GM12878 (cell line): ENCODE data around the gene OTUD6A. TPM values are rescaled to one million over a fixed set of nuclear protein-coding genes. Genes with fewer than 3 reads are reported as not detected.

Experiments
- ATAC-seq: fragments of 200-7000 bp; cut with Tn5 transposase; 3 replicates; pipeline ENCODE4 v1.9.1; 2020; ENCODE audit warnings: mild to moderate bottlenecking, moderate library complexity
- BruUV-seq: library from RNA; stranded (reverse); fragments of 400-500 nt; replicated peaks from 2 replicates; lab custom pipeline; 2021; lab: Mats Ljungman, UMichigan
- CTCF ChIA-PET: fragments of 300-600 bp; sonication (Branson Sonifier 250); formaldehyde crosslinking; extraction: SDS; loops from one replicate; lab custom pipeline; 2021; ENCODE audit warnings: inconsistent platforms; lab: Yijun Ruan, JAX
- POLR2A ChIA-PET: fragments of 350-600 bp; formaldehyde crosslinking; extraction: SDS; loops from one replicate; lab custom pipeline; 2021; ENCODE audit warnings: inconsistent platforms; lab: Charles Lee
- RAD21 ChIA-PET: fragments of 300-600 bp; sonication (Branson Sonifier 250); formaldehyde crosslinking; loops from one replicate; lab custom pipeline; 2023; ENCODE audit warnings: antibody characterized with exemption; ENCODE audit not compliant: unreplicated experiment; lab: Charles Lee
- SMC1A ChIA-PET: fragments of 300-600 bp; sonication (Branson Sonifier 250); formaldehyde crosslinking; loops from one replicate; lab custom pipeline; 2023; ENCODE audit not compliant: unreplicated experiment, uncharacterized antibody; lab: Charles Lee
- DNase-seq: peaks from one replicate; pipeline ENCODE4 v3.0.0-alpha.2; 2011; ENCODE audit warnings: low read depth, low spot score
- FAIRE-seq: peaks from 3 replicates; lab custom pipeline; 2011; peaks lifted over from hg19 to GRCh38; lab: Jason Lieb, UNC
- H2AFZ ChIP-seq: 2 replicates; pipeline ENCODE4 v1.6.0; 2011; ENCODE audit warnings: low read depth, low read length, control low read depth; ENCODE audit not compliant: control insufficient read depth
- H3K27ac ChIP-seq: 2 replicates; pipeline ENCODE4 v1.5.1; 2011; ENCODE audit warnings: control low read depth; ENCODE audit not compliant: control insufficient read depth, insufficient read depth
- H3K27me3 ChIP-seq, 2 experiments: replicated peaks in 1 of 2; 2 replicates each; pipeline versions ENCODE4 v1.6.0 to v1.6.1; 2011; ENCODE audit warnings: low read length in 1 of 2; ENCODE audit not compliant: control insufficient read depth in 2 of 2, insufficient read depth in 2 of 2
- H3K36me3 ChIP-seq, 2 experiments: 2 replicates each; pipeline ENCODE4 v1.5.1; 2011; ENCODE audit warnings: low read length in 1 of 2; ENCODE audit not compliant: control insufficient read depth in 2 of 2, insufficient read depth in 2 of 2
- H3K4me1 ChIP-seq: 2 replicates; pipeline ENCODE4 v1.6.1; 2011; ENCODE audit warnings: mild to moderate bottlenecking, low read length, moderate library complexity, mixed read lengths; ENCODE audit not compliant: control insufficient read depth, insufficient read depth
- H3K4me2 ChIP-seq: 2 replicates; pipeline ENCODE4 v1.6.0; 2011; ENCODE audit warnings: control low read depth; ENCODE audit not compliant: control insufficient read depth, insufficient read depth
- H3K4me3 ChIP-seq: fragments of 200-600 bp; sonication (generic); 2 replicates; pipeline ENCODE4 v1.5.1; 2016
- H3K79me2 ChIP-seq: 2 replicates; pipeline ENCODE4 v1.6.0; 2011; ENCODE audit warnings: low read length; ENCODE audit not compliant: control insufficient read depth, insufficient read depth
- H3K9ac ChIP-seq: 2 replicates; pipeline ENCODE4 v1.8.0; 2011; ENCODE audit warnings: low read length, control low read depth, mixed read lengths; ENCODE audit not compliant: control insufficient read depth, insufficient read depth
- H3K9me3 ChIP-seq: replicated peaks from 3 replicates; pipeline ENCODE4 v1.5.1; 2011; ENCODE audit warnings: mild to moderate bottlenecking, low read length; ENCODE audit not compliant: control insufficient read depth, insufficient read depth
- H4K20me1 ChIP-seq: 2 replicates; pipeline ENCODE4 v1.6.0; 2011; ENCODE audit not compliant: control insufficient read depth, insufficient read depth
- ATF7 ChIP-seq: fragments of 450-650 bp; IDR thresholded peaks from 2 replicates; pipeline ENCODE4 v1.6.1; 2016; ENCODE audit warnings: low read depth, mild to moderate bottlenecking
- BCLAF1 ChIP-seq: fragments of 450-650 bp; IDR thresholded peaks from 2 replicates; pipeline ENCODE4 v1.6.1; 2017; ENCODE audit warnings: antibody characterized with exemption, mild to moderate bottlenecking, moderate library complexity
- E2F4 ChIP-seq: IDR thresholded peaks from 2 replicates; pipeline ENCODE4 v1.6.1; 2012; ENCODE audit warnings: low read depth, low read length, improper control_type of control experiment
- EP300 ChIP-seq, 2 experiments: fragments of 150-350 bp in 1 of 2; IDR thresholded peaks; 2 replicates each; pipeline ENCODE4 v1.6.1; 2011 to 2012; ENCODE audit warnings: low read depth in 2 of 2, low read length in 2 of 2, borderline replicate concordance in 1 of 2, improper control_type of control experiment in 1 of 2, inconsistent platforms in 1 of 2; ENCODE audit not compliant: control insufficient read depth in 1 of 2
- SMAD5 ChIP-seq: IDR thresholded peaks from 2 replicates; pipeline ENCODE4 v1.6.1; 2016; ENCODE audit warnings: antibody characterized with exemption, low read depth
- TCF7 ChIP-seq: IDR thresholded peaks from 2 replicates; pipeline ENCODE4 v1.6.1; 2014; ENCODE audit warnings: antibody characterized with exemption, borderline replicate concordance
- ZBED1 ChIP-seq: IDR thresholded peaks from 2 replicates; pipeline ENCODE4 v1.6.1; 2016; ENCODE audit warnings: borderline replicate concordance
- in situ Hi-C: fragments of 300-500 bp; cut with MboI; formaldehyde crosslinking; loops from 9 replicates; pipeline ENCODE4 v1.14.3; 2018; ENCODE audit warnings: mixed read lengths
- intact Hi-C: fragments of 100-400 bp; cut with micrococcal nuclease; formaldehyde crosslinking; loops from one replicate; pipeline ENCODE4 v1.14.2; 2022; ENCODE audit not compliant: unreplicated experiment
- polyA plus RNA-seq, 11 experiments: library from polyadenylated mRNA; depleted of rRNA in 4 of 11; unstranded in 6 of 11; stranded (reverse) in 5 of 11; fragments of >200 nt; fragmentation: Nextera tagmentation in 4 of 11; fragmentation: Illumina TruSeq in 1 of 11; extraction: Ambion mirVana in 4 of 11; extraction: Trizol in 1 of 11; gene quantifications; 1 replicate in 1 of 11; 2 replicates in 10 of 11; pipeline versions ENCODE4 v1.2.1 to v1.2.3, GENCODE V29; 2011 to 2016; ENCODE audit warnings: inconsistent platforms in 2 of 11, missing spikeins in 2 of 11, low read depth in 1 of 11
- total RNA-seq, 4 experiments: library from RNA; depleted of rRNA in 3 of 4; stranded (reverse); fragments of >200 nt in 3 of 4; fragmentation: Illumina TruSeq in 1 of 4; extraction: Trizol in 1 of 4; gene quantifications; 2 replicates each; pipeline versions ENCODE4 v1.2.1 to v1.2.3, GENCODE V29; 2013 to 2021
- TF ChIP-seq, protein P1 (sequence below): fragments of 450-650 bp; IDR thresholded peaks from 2 replicates; pipeline ENCODE4 v1.6.1; 2017; ENCODE audit warnings: mild to moderate bottlenecking, moderate library complexity

Gene OTUD6A
- total and polyA plus RNA-seq, 10 of the 15 experiments (the other 5 are each of a cell fraction or from before 2014, with no cell fraction given) = not detected

DNA sequence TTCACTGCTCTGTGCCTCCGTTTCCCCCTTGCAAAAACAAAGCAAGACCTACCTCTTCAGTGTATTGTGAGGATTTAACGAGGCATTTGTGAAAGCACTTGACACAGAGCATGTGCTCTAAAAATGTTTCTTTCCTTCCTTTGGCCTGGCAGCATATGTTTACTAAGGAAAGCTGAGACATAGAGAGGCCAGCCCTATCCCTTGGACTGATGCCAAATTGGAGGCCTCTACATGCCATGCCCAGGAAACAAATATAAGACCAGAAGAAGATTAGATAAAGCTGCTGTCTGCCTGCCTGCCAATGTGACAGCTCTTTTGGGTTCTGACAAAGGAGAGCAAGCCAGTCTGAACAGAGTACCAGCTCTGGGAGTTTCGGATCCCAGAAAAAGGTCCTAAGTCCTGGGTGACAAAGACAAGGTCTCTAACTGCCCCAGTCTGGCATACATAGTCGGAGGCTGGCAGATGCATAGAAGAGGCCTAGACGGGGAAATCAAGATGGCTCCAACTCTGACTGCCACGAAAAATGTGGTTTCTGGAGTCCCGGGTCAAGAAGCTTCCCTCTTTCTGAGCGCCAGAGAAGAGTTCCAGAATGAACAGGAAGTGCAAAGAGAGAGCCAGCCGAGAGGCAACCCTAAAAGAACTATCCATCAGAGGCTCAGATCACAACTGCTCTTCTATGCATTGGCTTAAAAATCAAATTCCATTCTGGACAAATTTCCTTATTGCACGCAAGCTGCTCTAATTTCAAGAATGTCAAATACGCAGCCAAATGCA is 25.8 kb downstream of the OTUD6A start (continued):
- no peak for TF ChIP-seq BCLAF1
- TF ChIP-seq, all 136 proteins: peak for 0

DNA sequence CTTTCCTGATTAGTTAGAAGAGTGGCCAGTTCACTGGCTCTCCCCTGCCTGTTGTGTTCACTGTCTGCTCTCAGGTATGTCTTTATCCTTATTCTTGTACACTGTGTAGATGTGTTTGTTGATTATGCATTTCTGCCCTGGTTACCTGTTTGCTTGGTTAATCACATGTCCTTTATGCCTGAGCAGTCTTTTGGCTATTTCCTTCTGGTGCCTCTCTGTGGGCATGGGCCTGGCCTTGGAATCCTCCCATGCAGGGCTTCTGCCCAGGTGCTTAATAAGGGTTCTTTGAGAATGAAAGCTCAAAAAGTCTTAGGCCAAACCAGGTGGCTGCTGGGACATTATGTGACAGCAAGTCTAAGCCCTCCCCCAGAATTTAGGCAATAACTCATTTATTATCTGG is 26.5 kb downstream of the OTUD6A start:
- RAD21 ChIA-PET = no interaction called here
- no peak overlapping the region for H3K4me3 ChIP-seq
- POLR2A ChIA-PET = no interaction called here
- no peaks in the 10 kb centered on the region for H3K4me1 ChIP-seq
- ATAC-seq (no peak), DNase-seq (no peak), FAIRE-seq (no peak)
- in situ Hi-C loops (no loop called here), intact Hi-C loops (no loop called here)
- SMC1A ChIA-PET = no interaction called here
- H3K36me3 ChIP-seq = no peaks in the 10 kb centered on the region
- H4K20me1 ChIP-seq = no peaks in the 10 kb centered on the region
- H3K9ac ChIP-seq = no peak overlapping the region
- H2AFZ ChIP-seq = no peak overlapping the region
- no peaks in the 10 kb centered on the region for H3K9me3 ChIP-seq
- no peaks in the 10 kb centered on the region for H3K79me2 ChIP-seq
- no peak for TF ChIP-seq EP300 (IDR thresholded peaks at IDR 0.05; ENCODE audit: borderline replicate concordance in 1 of 2, control insufficient read depth in 1 of 2, low read depth in 2 of 2, low read length in 2 of 2)
- no peak for TF ChIP-seq ATF7
- no peak for TF ChIP-seq TCF7
- no peak for TF ChIP-seq ZBED1
- no peak for TF ChIP-seq SMAD5
- TF ChIP-seq E2F4 = no peak
- TF ChIP-seq, protein P1, sequence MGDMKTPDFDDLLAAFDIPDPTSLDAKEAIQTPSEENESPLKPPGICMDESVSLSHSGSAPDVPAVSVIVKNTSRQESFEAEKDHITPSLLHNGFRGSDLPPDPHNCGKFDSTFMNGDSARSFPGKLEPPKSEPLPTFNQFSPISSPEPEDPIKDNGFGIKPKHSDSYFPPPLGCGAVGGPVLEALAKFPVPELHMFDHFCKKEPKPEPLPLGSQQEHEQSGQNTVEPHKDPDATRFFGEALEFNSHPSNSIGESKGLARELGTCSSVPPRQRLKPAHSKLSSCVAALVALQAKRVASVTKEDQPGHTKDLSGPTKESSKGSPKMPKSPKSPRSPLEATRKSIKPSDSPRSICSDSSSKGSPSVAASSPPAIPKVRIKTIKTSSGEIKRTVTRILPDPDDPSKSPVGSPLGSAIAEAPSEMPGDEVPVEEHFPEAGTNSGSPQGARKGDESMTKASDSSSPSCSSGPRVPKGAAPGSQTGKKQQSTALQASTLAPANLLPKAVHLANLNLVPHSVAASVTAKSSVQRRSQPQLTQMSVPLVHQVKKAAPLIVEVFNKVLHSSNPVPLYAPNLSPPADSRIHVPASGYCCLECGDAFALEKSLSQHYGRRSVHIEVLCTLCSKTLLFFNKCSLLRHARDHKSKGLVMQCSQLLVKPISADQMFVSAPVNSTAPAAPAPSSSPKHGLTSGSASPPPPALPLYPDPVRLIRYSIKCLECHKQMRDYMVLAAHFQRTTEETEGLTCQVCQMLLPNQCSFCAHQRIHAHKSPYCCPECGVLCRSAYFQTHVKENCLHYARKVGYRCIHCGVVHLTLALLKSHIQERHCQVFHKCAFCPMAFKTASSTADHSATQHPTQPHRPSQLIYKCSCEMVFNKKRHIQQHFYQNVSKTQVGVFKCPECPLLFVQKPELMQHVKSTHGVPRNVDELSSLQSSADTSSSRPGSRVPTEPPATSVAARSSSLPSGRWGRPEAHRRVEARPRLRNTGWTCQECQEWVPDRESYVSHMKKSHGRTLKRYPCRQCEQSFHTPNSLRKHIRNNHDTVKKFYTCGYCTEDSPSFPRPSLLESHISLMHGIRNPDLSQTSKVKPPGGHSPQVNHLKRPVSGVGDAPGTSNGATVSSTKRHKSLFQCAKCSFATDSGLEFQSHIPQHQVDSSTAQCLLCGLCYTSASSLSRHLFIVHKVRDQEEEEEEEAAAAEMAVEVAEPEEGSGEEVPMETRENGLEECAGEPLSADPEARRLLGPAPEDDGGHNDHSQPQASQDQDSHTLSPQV = no peak
- no TSS peak for BruUV-seq
- CTCF ChIA-PET = interaction anchor here (1.5 kb wide), 1 partner anchor 9 kb away, joined by 6 read pairs; no protein-coding TSS in a partner anchor
- no peak overlapping the region for H3K4me2 ChIP-seq
- H3K27ac ChIP-seq = no peak overlapping the region
- H3K27me3 ChIP-seq = no peaks in the 10 kb centered on the region
